GM19351 (cell line): ENCODE results near the gene CLP1.
A peak's percentile ranks its signal among the peaks of the same experiment; 100 is the strongest.
"Not testable (repeated sequence)": the region's sequence is repeated elsewhere in the genome, so short reads cannot be mapped to it uniquely, and the experiment has no call there.

Experiments used
- ATAC-seq: cut with Tn5 transposase; IDR thresholded peaks from one replicate; pipeline ENCODE4 v1.9.1; 2021; ENCODE audit warnings: mild to moderate bottlenecking, moderate library complexity; ENCODE audit not compliant: unreplicated experiment

CLP1 gene

DNA sequence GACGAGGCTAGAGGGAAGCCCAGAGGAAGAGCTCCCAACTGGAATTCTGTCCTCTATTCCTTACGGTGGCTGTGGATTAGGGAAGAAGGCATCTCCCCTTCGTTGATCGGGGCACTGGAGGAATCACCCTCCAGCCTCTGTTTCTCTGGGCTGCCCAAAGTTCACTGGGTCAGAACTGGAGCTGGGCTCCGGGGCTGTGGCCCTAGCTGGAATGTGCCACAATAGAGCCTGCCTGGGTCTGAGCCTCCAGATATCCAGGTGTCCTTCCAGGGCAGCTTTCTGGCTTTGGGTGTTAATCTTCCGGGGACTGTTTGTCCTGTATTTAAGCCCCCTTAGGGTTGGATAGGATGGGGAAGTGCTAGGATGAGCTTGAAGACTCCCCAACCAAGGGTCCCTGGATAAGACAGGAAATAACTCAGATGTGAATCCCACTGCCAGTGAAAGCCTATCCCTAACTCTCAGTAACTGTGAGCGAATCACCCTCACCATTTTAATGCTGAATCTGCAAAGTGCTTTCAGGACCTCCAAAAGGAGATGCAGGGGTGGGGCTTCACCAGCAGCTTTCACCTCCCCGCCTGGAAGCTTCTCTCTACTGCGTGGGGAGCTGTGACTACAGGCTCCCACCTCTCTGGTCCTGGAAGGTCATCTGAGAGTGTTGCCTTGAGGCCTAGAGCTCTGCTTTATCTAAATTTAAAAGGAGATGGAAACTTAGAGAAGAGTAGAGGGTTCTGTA is 17.3 kb upstream of the CLP1 start:
- no peak for ATAC-seq

- peak; percentile 43 for ATAC-seq
Measured at GRCh38 chr11:57641011-57641807, 16.4 kb upstream of the CLP1 start.

DNA sequence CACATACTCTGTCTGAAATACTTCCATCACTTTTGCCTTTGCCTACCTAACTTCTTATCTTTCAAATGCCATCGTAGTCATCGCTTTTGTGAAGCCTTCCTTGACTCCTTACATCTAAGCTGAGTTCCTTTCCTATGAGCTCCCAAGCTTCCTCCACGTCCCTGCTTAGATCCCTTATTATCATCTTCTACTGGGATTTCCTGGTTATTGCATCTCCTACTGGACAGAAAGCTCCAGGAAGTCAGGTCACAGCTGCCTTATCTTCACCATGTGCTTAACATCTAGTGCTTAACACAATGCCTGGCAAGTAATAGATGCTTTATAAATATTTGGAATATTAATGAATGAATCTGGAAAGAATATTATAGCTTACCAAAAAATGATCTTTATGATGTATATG is 13.8 kb upstream of the CLP1 start:
- ATAC-seq, result no peak

DNA sequence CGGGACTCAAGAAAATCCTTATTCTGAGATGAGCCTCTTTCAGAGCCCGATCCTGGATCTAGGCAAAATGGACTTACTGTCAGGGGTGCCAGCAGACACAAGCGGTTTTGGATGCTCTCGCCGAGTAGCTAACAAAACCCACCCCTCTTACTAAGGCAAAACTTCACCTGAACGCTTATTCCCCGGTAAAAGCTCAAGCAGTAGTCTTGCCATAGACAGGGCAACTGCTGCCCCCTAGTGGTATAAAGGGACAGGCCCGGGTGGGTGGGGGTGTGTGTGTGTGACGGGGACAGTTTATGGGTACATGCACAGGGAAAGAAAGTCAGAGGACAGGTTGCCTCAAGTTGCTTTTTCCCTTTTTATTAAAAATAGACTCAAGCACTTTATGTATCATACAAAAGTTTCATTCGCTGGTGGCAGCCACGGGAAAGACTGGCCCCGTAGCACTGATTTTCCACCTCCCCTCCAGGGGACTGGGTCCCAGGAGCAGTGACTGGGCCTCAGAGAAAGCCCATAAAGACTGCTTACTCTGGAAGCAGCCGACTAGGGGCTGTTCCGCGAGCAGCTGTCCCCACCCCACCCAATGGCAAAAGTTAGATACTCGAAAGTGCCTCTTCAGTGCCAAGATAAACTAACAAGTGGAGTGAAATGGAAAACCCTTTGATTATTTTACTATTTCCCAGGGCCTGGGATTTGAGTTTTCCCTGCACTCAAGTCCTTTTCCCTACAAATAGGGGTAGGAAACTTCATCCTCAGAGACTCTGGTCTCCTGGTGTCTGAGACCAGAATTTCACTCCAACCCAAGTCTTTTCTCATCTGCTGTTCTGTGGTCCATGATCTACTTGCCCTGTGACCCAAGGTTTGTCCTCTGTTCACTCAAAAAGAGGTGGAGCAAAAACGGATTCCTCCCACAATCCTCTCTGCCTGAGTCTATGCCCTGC is 12.5 kb upstream of the CLP1 start:
- ATAC-seq, result peak; percentile 62

DNA sequence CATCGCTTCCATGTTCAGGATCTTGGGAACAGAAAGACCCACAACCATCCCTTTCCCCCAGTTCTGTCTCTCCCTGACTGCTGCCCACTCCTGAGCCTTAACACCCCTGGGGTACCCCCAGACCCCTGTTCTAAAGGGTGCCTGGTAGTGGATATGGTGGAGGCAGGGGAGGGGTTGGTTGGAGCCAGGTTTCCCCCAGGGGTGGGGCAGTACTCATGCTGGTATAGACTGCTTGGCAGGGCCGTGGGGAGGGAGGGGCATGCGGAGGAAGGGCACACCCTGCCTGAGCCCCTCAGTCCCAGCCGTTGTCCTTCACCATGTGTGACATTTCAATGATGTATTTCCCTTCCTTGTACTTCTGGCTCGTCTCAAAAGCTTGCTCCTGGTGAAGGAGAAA is 11.9 kb upstream of the CLP1 start:
- no peak for ATAC-seq

DNA sequence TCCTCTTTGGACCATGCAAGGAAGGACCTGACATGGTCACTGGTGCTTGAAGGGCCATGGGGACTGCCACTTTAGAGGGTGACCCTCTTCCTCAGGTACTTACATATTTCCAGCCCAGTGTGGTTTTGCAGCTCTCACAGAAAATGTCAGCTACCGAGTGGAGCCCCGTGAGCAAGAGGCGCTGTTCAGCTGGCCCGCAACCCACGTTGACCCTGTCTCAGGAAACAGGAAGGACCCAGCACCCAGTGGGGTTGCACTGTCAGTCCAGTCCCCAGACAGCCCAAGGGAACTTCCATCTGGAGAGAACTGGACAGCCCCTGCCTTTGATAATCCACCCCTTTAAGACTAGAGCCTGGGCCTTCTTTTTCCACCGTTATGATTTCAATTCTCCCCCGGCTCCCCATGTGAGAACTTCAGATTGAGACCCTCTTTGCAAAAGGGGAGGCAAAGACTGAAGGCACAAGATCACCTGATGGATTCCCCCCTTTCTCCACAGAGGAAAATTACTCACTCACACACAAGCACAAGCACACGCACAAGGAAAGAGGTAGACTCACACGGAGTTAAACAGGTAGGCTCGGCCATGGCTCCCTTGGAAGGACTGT is 11.3 kb upstream of the CLP1 start:
- no peak for ATAC-seq

GRCh38 chr11:57646799-57647303 is 10.7 kb upstream of the CLP1 start:
- no peak for ATAC-seq

GRCh38 chr11:57647372-57647771 is 10.2 kb upstream of the CLP1 start:
- no peak for ATAC-seq

DNA sequence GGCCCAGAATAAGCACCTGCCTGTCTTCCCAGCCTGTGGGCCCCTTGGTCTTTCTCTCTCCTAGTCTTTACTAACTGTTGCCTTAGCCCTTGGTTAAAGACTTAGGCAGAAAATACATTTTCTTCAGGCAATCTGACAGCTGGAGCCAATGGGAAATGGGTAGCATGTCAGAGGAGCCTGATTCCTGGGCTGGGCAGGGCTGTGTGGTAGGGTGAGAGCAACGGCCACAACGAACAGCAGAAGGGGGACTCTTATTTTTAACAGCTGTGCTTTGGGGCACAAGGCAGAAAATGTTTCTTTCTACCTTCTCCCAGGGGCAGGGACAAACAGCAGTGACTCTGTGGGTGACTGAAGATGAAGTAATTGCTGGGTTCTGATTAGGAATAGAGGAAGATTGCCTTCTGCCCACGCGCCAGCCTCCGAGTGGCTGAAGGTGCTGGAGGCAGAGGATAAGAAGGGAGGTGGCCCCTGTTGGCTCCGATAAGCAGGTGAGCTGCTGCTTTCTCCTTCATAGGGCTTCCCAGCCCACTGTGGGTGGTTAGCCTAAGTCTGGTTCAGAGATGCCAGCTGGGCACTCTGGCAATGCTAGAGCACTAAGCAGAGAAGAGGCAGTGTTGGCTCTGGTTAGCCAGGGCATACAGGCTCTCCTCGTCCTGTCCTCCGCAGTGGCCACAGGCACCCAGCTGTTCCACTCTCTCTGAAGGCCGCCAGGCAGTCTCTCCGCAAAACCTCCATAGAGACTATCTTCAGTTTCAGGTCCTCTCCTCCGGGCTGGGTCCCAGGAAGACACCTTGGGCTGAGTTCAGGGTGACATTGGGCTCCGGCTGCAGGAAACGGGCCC is 9.4 kb upstream of the CLP1 start:
- ATAC-seq, result no peak

- no peak for ATAC-seq
Measured at GRCh38 chr11:57648801-57649735, 8.5 kb upstream of the CLP1 start.

- ATAC-seq, result peak; percentile 49
Measured at GRCh38 chr11:57649826-57650738, 7.5 kb upstream of the CLP1 start, which contains the start of gene YPEL4. YPEL4 (minus strand) TSS chr11:57649912; CDS start chr11:57647107, 2,805 bp downstream.

GRCh38 chr11:57650739-57651090 is 6.8 kb upstream of the CLP1 start:
- no peak for ATAC-seq

DNA sequence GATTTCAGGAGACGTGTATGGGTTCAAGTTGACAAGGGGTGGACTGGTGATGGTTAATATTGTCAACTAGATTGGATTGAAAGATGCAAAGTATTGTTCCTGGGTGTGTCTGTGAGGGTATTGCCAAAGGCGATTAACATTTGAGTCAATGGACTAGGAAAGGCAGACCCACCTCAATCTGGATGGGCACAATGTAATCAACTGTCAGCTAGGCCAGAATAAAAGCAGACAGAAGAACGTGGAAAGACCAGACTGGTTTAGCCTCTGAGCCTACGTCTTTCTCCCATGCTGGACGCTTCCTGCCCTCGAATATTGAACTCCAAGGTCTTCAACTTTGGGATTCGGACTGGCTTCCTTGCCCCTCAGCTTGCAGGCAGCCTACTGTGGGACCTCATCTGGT is 6.2 kb upstream of the CLP1 start:
- ATAC-seq, result no peak

DNA sequence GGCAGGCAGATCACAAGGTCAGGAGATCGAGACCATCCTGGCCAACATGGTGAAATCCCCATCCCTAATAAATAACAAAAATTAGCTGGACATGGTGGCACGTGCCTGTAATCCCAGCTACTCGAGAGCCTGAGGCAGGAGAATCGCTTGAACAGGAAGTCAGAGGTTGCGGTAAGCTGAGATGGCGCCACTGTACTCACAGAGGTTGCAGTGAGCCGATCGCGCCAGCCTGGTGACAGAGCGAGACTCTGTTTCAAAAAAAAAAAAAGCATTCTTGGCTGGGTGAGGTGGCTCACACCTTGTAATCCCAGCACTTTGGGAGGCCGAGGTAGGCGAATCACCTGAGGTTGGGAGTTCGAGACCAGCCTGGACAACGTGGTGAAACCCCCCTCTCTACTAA is 5.3 kb upstream of the CLP1 start:
- not testable (repeated sequence) for ATAC-seq

GRCh38 chr11:57652662-57653061 is 4.9 kb upstream of the CLP1 start:
- ATAC-seq, result no peak

DNA sequence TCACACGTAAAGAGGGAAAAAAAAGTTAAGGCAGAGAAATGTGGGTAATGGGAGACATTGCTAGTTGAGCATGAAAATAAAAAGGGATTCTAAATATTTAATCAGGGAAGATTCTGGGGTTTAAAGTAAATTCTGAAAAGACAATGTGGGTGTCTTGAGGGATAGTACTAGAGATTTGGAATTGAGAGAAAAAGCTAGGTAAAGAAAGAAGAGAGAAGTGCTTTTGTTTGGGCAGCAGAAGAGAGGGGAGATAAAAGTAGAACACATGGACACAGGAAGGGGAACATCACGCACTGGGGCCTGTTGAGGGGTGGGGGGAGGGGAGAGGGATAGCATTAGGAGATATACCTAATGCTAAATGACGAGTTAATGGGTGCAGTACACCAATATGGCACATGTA is 4.4 kb upstream of the CLP1 start:
- ATAC-seq, result no peak

DNA sequence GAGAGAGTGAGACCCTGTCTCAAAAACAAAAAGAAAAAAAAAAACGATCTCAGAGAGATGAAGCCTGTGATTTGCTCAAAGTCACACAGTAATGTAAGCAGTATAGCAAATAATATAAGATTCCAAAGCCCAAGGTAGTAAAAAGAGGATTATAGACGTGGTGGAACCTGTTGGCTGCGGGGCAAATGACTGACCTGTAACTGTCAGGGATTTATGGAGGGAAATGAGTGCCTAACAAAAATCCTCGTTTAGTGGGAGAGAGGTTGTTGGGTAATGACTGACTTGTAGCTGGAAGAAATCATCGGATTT is 723 bp upstream of the CLP1 start:
- no peak for ATAC-seq

DNA sequence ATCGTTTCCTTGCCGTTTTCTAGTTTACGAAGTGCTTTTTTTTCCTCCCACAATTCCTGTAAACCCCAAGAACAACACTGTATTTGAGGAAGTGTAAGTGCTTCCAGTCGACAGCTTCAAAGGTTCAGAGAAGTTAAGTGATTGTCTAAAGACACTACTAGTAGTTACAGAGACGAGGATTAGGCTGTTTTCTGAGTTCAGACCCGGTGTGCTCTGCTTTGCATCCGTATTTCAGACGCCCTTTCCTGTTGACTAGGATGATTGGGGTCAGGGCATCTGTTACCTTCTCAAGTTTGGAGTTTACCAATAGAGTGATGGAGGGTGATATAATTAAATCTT is 430 bp downstream of the CLP1 start:
- no peak for ATAC-seq
